ENCODE results near the gene PIK3C2G. TPM values are rescaled to one million over a fixed set of nuclear protein-coding genes. Genes with fewer than 3 reads are reported as not detected.

The PIK3C2G gene
- total and polyA plus RNA-seq, 2 of the 4 experiments (the other 2 are of a cell fraction), result not detected

GRCh38 chr12:18430425-18431048, 169.2 kb downstream of the PIK3C2G start:
- H3K18ac ChIP-seq (ENCODE audit: low read depth, low read length), result no peak overlapping the region
- peak overlapping the region; percentile 78; the same call in 1 of the 3 replicates for H2BK15ac ChIP-seq (ENCODE audit: low read depth, low read length)
- H3K4me3 ChIP-seq (ENCODE audit: insufficient read depth, low read depth, low read length), result no peak overlapping the region
- no peak overlapping the region for H3K4me2 ChIP-seq (ENCODE audit: low read depth, low read length)
- H2BK5ac ChIP-seq (ENCODE audit: low read depth, low read length, poor library complexity, severe bottlenecking), result no peak overlapping the region
- no peak overlapping the region; the same call in 1 of the 2 replicates for H3K14ac ChIP-seq (replicated peaks; ENCODE audit: low read depth, low read length)
- no peaks in the 10 kb centered on the region for H3K27me3 ChIP-seq (ENCODE audit: control insufficient read depth, insufficient read depth, low read length)
- H3K27ac ChIP-seq (ENCODE audit: insufficient read depth, low read length), result no peak overlapping the region
- ChIA-PET POLR2A (ENCODE audit: unreplicated experiment) (interaction anchor here (0.6 kb wide), 1 partner anchor 793 kb away, joined by 9 read pairs; no protein-coding TSS in a partner anchor), CTCF (interaction anchor here (0.5 to 1.7 kb wide), 10 partner anchors 11 to 1022 kb away, joined by 3 to 7 read pairs (median 3); no protein-coding TSS in a partner anchor)
- H3K23ac ChIP-seq (ENCODE audit: low read depth, low read length), result no peak overlapping the region
- in situ Hi-C loops (cut with MboI; ENCODE audit: low sequenced_read_pairs) (loop anchor here (10.0 to 25.0 kb wide), 2 partner anchors 754 to 857 kb away; no protein-coding TSS in a partner anchor), dilution Hi-C loops (cut with HindIII; ENCODE audit: low sequenced_read_pairs, unreplicated experiment) (no loop called here), intact Hi-C loops (cut with micrococcal nuclease) (loop anchor here (1.0 to 10.0 kb wide), 8 partner anchors 178 to 854 kb away; no protein-coding TSS in a partner anchor)
- H2AFZ ChIP-seq (replicated peaks; ENCODE audit: low read length, poor library complexity), result peak overlapping the region; percentile 46
- ATAC-seq (ENCODE audit: low read depth), result peak; percentile 99
- peak overlapping the region in 1 of 2 experiments; percentile 73; a peak in 1 of 4 replicates for H4K8ac ChIP-seq (ENCODE audit: low read depth in 2 of 2, low read length in 2 of 2)
- no peaks in the 10 kb centered on the region for H3K79me1 ChIP-seq (ENCODE audit: low read depth in 1 of 2, low read length in 2 of 2)
- no peaks in the 10 kb centered on the region for H3K4me1 ChIP-seq (ENCODE audit: control insufficient read depth, insufficient read depth, low read length)
- H3K9me3 ChIP-seq (ENCODE audit: control insufficient read depth, insufficient read depth, low read length), result no peaks in the 10 kb centered on the region
- BruUV-seq (replicated peaks), result no TSS peak
- no peaks in the 10 kb centered on the region for H4K20me1 ChIP-seq (ENCODE audit: insufficient read depth, low read length)
- H3K9ac ChIP-seq (ENCODE audit: low read depth, low read length), result no peak overlapping the region
- TF ChIP-seq RFX5 (IDR thresholded peaks at IDR 0.05; ENCODE audit: low read depth, low read length) (no peak), USF2 (IDR thresholded peaks at IDR 0.05; ENCODE audit: low read depth, low read length) (no peak), SMC3 (IDR thresholded peaks at IDR 0.05; ENCODE audit: low read depth, low read length) (peak; percentile 74), MAFK (IDR thresholded peaks at IDR 0.05; ENCODE audit: low read depth, low read length) (no peak), CTCF (conservative IDR thresholded peaks at IDR 0.05; ENCODE audit: low read depth, low read length) (peak; percentile 86), ELK1 (IDR thresholded peaks at IDR 0.05; ENCODE audit: borderline replicate concordance, low read depth, low read length) (no peak), NFE2L2 (IDR thresholded peaks at IDR 0.05; ENCODE audit: low read depth, low read length) (no peak), BHLHE40 (IDR thresholded peaks at IDR 0.05; ENCODE audit: low read depth, low read length) (no peak), RAD21 (IDR thresholded peaks at IDR 0.05; ENCODE audit: low read length) (peak; percentile 89), CHD1 (IDR thresholded peaks at IDR 0.05; ENCODE audit: low read depth, low read length) (no peak), FOS (IDR thresholded peaks at IDR 0.05; ENCODE audit: low read depth, low read length) (no peak)
- no peak overlapping the region for H4K5ac ChIP-seq (ENCODE audit: low read depth, low read length)
- 0% methylated on average over 1 of the region's 3 CpGs; no CpG with 5 or more reads in 1 of the 2 experiments for WGBS, 2 experiments (ENCODE audit: extremely low coverage in 2 of 2, insufficient read length in 1 of 2)
- H3K4ac ChIP-seq (ENCODE audit: low read depth, low read length), result peak overlapping the region; percentile 52; the same call in 1 of the 2 replicates
- no peak overlapping the region for H2AK9ac ChIP-seq (replicated peaks; ENCODE audit: low read depth, low read length, poor library complexity)
- H2BK120ac ChIP-seq (ENCODE audit: low read depth, low read length), result peak overlapping the region; percentile 36; the same call in 1 of the 2 replicates
- no peak overlapping the region for H2AK5ac ChIP-seq (ENCODE audit: low read depth, low read length)
- H4K91ac ChIP-seq (ENCODE audit: insufficient read depth, low read depth, low read length), result 0 out of 2 replicates have a peak overlapping the region, but pooled peaks have one; percentile 17
- no peaks in the 10 kb centered on the region; the same call in 1 of the 2 replicates for H3K9me1 ChIP-seq (ENCODE audit: insufficient read depth, low read length)
- DNase-seq, result peak; percentile 71
- no peaks in the 10 kb centered on the region for H3K36me3 ChIP-seq (ENCODE audit: control insufficient read depth, insufficient read depth, low read length)
- H3K56ac ChIP-seq (ENCODE audit: extremely low read depth, insufficient read depth, low read length), result 0 out of 2 replicates have a peak overlapping the region, but pooled peaks have one; percentile 32
- H2BK20ac ChIP-seq (ENCODE audit: low read depth, low read length), result peak overlapping the region; percentile 30; the same call in 1 of the 2 replicates

Measured in IMR-90 (cell line).